HUES6 (cell line): ENCODE data around the gene CD8A.

ENCODE experiments used
- H3K27ac ChIP-seq: 2 replicates; pipeline ENCODE4 v1.7.0; 2013; ENCODE audit warnings: low read depth, mild to moderate bottlenecking, low read length, inconsistent platforms
- H3K27me3 ChIP-seq: 2 replicates; pipeline ENCODE4 v1.6.1; 2013; ENCODE audit warnings: low read length; ENCODE audit not compliant: control insufficient read depth, insufficient read depth
- H3K36me3 ChIP-seq: 2 replicates; pipeline ENCODE4 v1.6.1; 2013; ENCODE audit warnings: low read length; ENCODE audit not compliant: control insufficient read depth, insufficient read depth
- H3K4me1 ChIP-seq: 2 replicates; pipeline ENCODE4 v1.6.1; 2013; ENCODE audit warnings: low read length; ENCODE audit not compliant: control insufficient read depth, insufficient read depth
- H3K4me3 ChIP-seq: 2 replicates; pipeline ENCODE4 v1.5.1; 2013; ENCODE audit warnings: low read depth, low read length
- H3K9ac ChIP-seq: one replicate; pipeline ENCODE4 v1.6.1; 2013; ENCODE audit warnings: mild to moderate bottlenecking, low read length
- H3K9me3 ChIP-seq: 2 replicates; pipeline ENCODE4 v1.6.1; 2013; ENCODE audit warnings: low read depth, low read length; ENCODE audit not compliant: control insufficient read depth, insufficient read depth

Gene CD8A

GRCh38 chr2:86825693-86826381 lies 35.1 kb upstream of the CD8A start:
- no peaks in the 10 kb centered on the region for H3K36me3 ChIP-seq
- no peak overlapping the region for H3K4me3 ChIP-seq
- no peak overlapping the region for H3K27ac ChIP-seq
- no peaks in the 10 kb centered on the region for H3K27me3 ChIP-seq
- H3K4me1 ChIP-seq: no peaks in the 10 kb centered on the region
- H3K9me3 ChIP-seq: peaks cover 14% of the 10 kb centered on the region
- H3K9ac ChIP-seq: no peak overlapping the region

- Histone ChIP-seq H3K9ac (no peak overlapping the region), H3K36me3 (no peaks in the 10 kb centered on the region), H3K27ac (no peak overlapping the region), H3K4me1 (no peaks in the 10 kb centered on the region), H3K9me3 (peaks cover 14% of the 10 kb centered on the region), H3K4me3 (no peak overlapping the region), H3K27me3 (no peaks in the 10 kb centered on the region)
Observed at GRCh38 chr2:86825036-86825692, 34.5 kb upstream of the CD8A start.

GRCh38 chr2:86822668-86823345 lies 32.1 kb upstream of the CD8A start:
- Histone ChIP-seq H3K27me3 (no peaks in the 10 kb centered on the region), H3K27ac (no peak overlapping the region), H3K9ac (no peak overlapping the region), H3K4me3 (no peak overlapping the region), H3K36me3 (no peaks in the 10 kb centered on the region), H3K9me3 (peaks cover 14% of the 10 kb centered on the region), H3K4me1 (no peaks in the 10 kb centered on the region)

GRCh38 chr2:86821842-86822241 lies 31.1 kb upstream of the CD8A start:
- H3K36me3 ChIP-seq: no peaks in the 10 kb centered on the region
- no peak overlapping the region for H3K4me3 ChIP-seq
- no peak overlapping the region for H3K27ac ChIP-seq

GRCh38 chr2:86821306-86821705 lies 30.6 kb upstream of the CD8A start:
- Histone ChIP-seq H3K4me1 (no peaks in the 10 kb centered on the region), H3K4me3 (no peak overlapping the region), H3K27me3 (no peaks in the 10 kb centered on the region), H3K36me3 (no peaks in the 10 kb centered on the region), H3K27ac (no peak overlapping the region), H3K9ac (no peak overlapping the region), H3K9me3 (peaks cover 14% of the 10 kb centered on the region)

More at GRCh38 chr2:86821842-86822241, 31.1 kb upstream of the CD8A start:
- Histone ChIP-seq H3K4me1 (no peaks in the 10 kb centered on the region), H3K9ac (no peak overlapping the region), H3K9me3 (peaks cover 14% of the 10 kb centered on the region), H3K27me3 (no peaks in the 10 kb centered on the region)

- Histone ChIP-seq H3K9ac (no peak overlapping the region), H3K27me3 (no peaks in the 10 kb centered on the region), H3K4me1 (no peaks in the 10 kb centered on the region), H3K4me3 (no peak overlapping the region), H3K36me3 (no peaks in the 10 kb centered on the region), H3K9me3 (peaks cover 14% of the 10 kb centered on the region), H3K27ac (no peak overlapping the region)
Observed at GRCh38 chr2:86818957-86819356, 28.2 kb upstream of the CD8A start.

GRCh38 chr2:86818114-86818801 lies 27.5 kb upstream of the CD8A start:
- H3K9ac ChIP-seq: no peak overlapping the region
- H3K4me1 ChIP-seq: no peaks in the 10 kb centered on the region
- no peaks in the 10 kb centered on the region for H3K36me3 ChIP-seq
- H3K4me3 ChIP-seq: no peak overlapping the region
- no peak overlapping the region for H3K27ac ChIP-seq
- H3K9me3 ChIP-seq: peaks cover 14% of the 10 kb centered on the region
- H3K27me3 ChIP-seq: no peaks in the 10 kb centered on the region

- Histone ChIP-seq H3K27me3 (no peaks in the 10 kb centered on the region), H3K36me3 (no peaks in the 10 kb centered on the region), H3K9ac (no peak overlapping the region), H3K27ac (no peak overlapping the region), H3K4me1 (no peaks in the 10 kb centered on the region), H3K9me3 (no peaks in the 10 kb centered on the region), H3K4me3 (no peak overlapping the region)
Observed at GRCh38 chr2:86815611-86816010, 24.9 kb upstream of the CD8A start.

GRCh38 chr2:86809481-86810121 lies 18.9 kb upstream of the CD8A start:
- H3K9me3 ChIP-seq: no peaks in the 10 kb centered on the region
- no peaks in the 10 kb centered on the region for H3K36me3 ChIP-seq
- peaks cover 38% of the 10 kb centered on the region for H3K27me3 ChIP-seq
- no peak overlapping the region for H3K4me3 ChIP-seq
- H3K27ac ChIP-seq: no peak overlapping the region
- peaks cover 5% of the 10 kb centered on the region; the same call in 1 of the 2 replicates for H3K4me1 ChIP-seq
- no peak overlapping the region for H3K9ac ChIP-seq

- Histone ChIP-seq H3K9me3 (no peaks in the 10 kb centered on the region), H3K4me3 (peak overlapping the region; percentile 67), H3K9ac (peak overlapping the region; percentile 18), H3K27me3 (peaks cover 38% of the 10 kb centered on the region), H3K4me1 (peaks cover 5% of the 10 kb centered on the region; the same call in 1 of the 2 replicates), H3K27ac (no peak overlapping the region), H3K36me3 (no peaks in the 10 kb centered on the region)
Observed at GRCh38 chr2:86808315-86809161, 17.8 kb upstream of the CD8A start.
